Measurements from ENCODE around the gene TRMT112. TPM values are rescaled to one million over a fixed set of nuclear protein-coding genes. Genes with fewer than 3 reads are reported as not detected.

The TRMT112 gene
- total RNA-seq, 1 experiment from 2014 or later = 328 TPM

- TF ChIP-seq ZBTB33 (IDR thresholded peaks at IDR 0.05; ENCODE audit: extremely low read depth, insufficient replicate concordance, low read length) (no peak), ZFX (IDR thresholded peaks at IDR 0.05) (peak; percentile 90; the same call in 1 of the 2 replicates), EZH2 (IDR thresholded peaks at IDR 0.05) (no peak)
These were observed 24.8 kb upstream of the TRMT112 start (continued) for GRCh38 chr11:64341851-64342791.

GRCh38 chr11:64341429-64341828, 24.1 kb upstream of the TRMT112 start:
- DNase-seq (ENCODE audit: low read depth, low spot score) = no peak
- ChIA-PET POLR2A (interaction anchor here (0.5 to 1.3 kb wide), 4 partner anchors 9 to 386 kb away, joined by 3 to 8 read pairs (median 3); partner anchors contain the start of genes PRDX5 and TRMT112), CTCF (interaction anchor here (0.9 to 3.9 kb wide), 4 partner anchors 9 to 137 kb away, joined by 3 to 46 read pairs (median 10); no protein-coding TSS in a partner anchor), RAD21 (ENCODE audit: low non-redundant PET in 1 of 2, low total read pairs in 2 of 2, uncharacterized antibody in 2 of 2, unreplicated experiment in 2 of 2) (interaction anchor here in 1 of 2 experiments (2.7 kb wide), 1 partner anchor 10 kb away, joined by 14 read pairs; no protein-coding TSS in a partner anchor)
- Histone ChIP-seq H3K4me2 (ENCODE audit: low read length) (peak overlapping the region; percentile 92; the same call in 1 of the 2 replicates), H3K27me3 (ENCODE audit: insufficient read depth, low read length) (no peaks in the 10 kb centered on the region), H3K79me2 (ENCODE audit: insufficient read depth, low read length) (no peaks in the 10 kb centered on the region), H3K9me3 (ENCODE audit: control insufficient read depth in 1 of 2, insufficient read depth in 1 of 2, low read depth in 1 of 2, low read length in 2 of 2) (no peaks in the 10 kb centered on the region), H3K4me3 (replicated peaks in 1 of 2; ENCODE audit: low read depth in 1 of 2, low read length in 2 of 2) (no peak overlapping the region), H3K9ac (ENCODE audit: low read length) (no peak overlapping the region), H3K27ac (ENCODE audit: low read depth, low read length) (peak overlapping the region; percentile 18; the same call in 1 of the 2 replicates), H3K4me1 (ENCODE audit: control insufficient read depth in 1 of 2, insufficient read depth in 2 of 2, low read length in 2 of 2) (peaks cover 14 to 33% of the 10 kb centered on the region in 2 experiments), H2AFZ (ENCODE audit: low read depth, low read length, poor library complexity, severe bottlenecking) (no peak overlapping the region), H3K9me2 (ENCODE audit: insufficient read depth) (no peaks in the 10 kb centered on the region), H3K36me3 (ENCODE audit: control insufficient read depth in 1 of 2, insufficient read depth in 2 of 2, low read length in 2 of 2) (no peaks in the 10 kb centered on the region), H4K20me1 (ENCODE audit: insufficient read depth) (no peaks in the 10 kb centered on the region)
- no TSS peak for BruUV-seq (replicated peaks)
- no peak for ATAC-seq
- no peak for TF ChIP-seq ZNF274 (IDR thresholded peaks at IDR 0.05; ENCODE audit: low read depth, low read length)
- TF ChIP-seq TCF7L2 (IDR thresholded peaks at IDR 0.05; ENCODE audit: borderline replicate concordance, extremely low read depth, insufficient read depth, insufficient read length) = no peak
- TF ChIP-seq ZBTB33 (IDR thresholded peaks at IDR 0.05; ENCODE audit: extremely low read depth, insufficient replicate concordance, low read length) = no peak
- no peak for TF ChIP-seq POLR2AphosphoS5 (IDR thresholded peaks at IDR 0.05; ENCODE audit: low read depth, low read length)
- no peak for TF ChIP-seq ZFX (IDR thresholded peaks at IDR 0.05)
- TF ChIP-seq EZH2 (IDR thresholded peaks at IDR 0.05) = no peak
- no peak for TF ChIP-seq REST (IDR thresholded peaks at IDR 0.05; ENCODE audit: low read depth)
- no peak for TF ChIP-seq EGR1 (IDR thresholded peaks at IDR 0.05; ENCODE audit: low read depth)
- no peak for TF ChIP-seq YY1 (IDR thresholded peaks at IDR 0.05; ENCODE audit: extremely low read depth, insufficient replicate concordance, low read depth, low read length)
- TF ChIP-seq POLR2A (IDR thresholded peaks at IDR 0.05; ENCODE audit: borderline replicate concordance, extremely low read depth, insufficient read depth, insufficient read length) = no peak
- intact Hi-C loops (cut with micrococcal nuclease) = loop anchor here (5.0 kb wide), 1 partner anchor 34 kb away; the partner anchor contains the start of gene ESRRA

All from HCT116 (cell line).